HL-60/S4 (cell line): ENCODE data around the gene SELENOO.

ENCODE experiments used
- in situ Hi-C: fragments of 300-500 bp; cut with MboI; formaldehyde crosslinking; loops from 2 replicates; pipeline ENCODE4 v1.14.3; 2022; ENCODE audit warnings: low sequenced_read_pairs

SELENOO gene

GRCh38 chr22:50227579-50228215 is 26.9 kb downstream of the SELENOO start:
- in situ Hi-C loops: no loop called here

- in situ Hi-C loops: no loop called here
Observed at GRCh38 chr22:50228366-50228765, 27.6 kb downstream of the SELENOO start.

- in situ Hi-C loops: no loop called here
Observed at GRCh38 chr22:50229370-50229769, 28.6 kb downstream of the SELENOO start.

- in situ Hi-C loops: no loop called here
Observed at GRCh38 chr22:50232481-50233151, 31.8 kb downstream of the SELENOO start.

GRCh38 chr22:50233223-50233622 is 32.4 kb downstream of the SELENOO start:
- in situ Hi-C loops: no loop called here

GRCh38 chr22:50236731-50237409 is 36.1 kb downstream of the SELENOO start:
- in situ Hi-C loops: no loop called here

- in situ Hi-C loops: no loop called here
Observed at GRCh38 chr22:50238755-50239154, 37.9 kb downstream of the SELENOO start.

- in situ Hi-C loops: no loop called here
Observed at GRCh38 chr22:50242406-50242949, 41.7 kb downstream of the SELENOO start.

- in situ Hi-C loops: no loop called here
Observed at GRCh38 chr22:50243685-50244419, 43.0 kb downstream of the SELENOO start.

GRCh38 chr22:50244420-50245213 is 43.8 kb downstream of the SELENOO start, which contains the start of gene TUBGCP6:
TSS of gene TUBGCP6 (minus strand) at chr22:50245023. CDS start at chr22:50244459, 564 bp downstream.
- in situ Hi-C loops: no loop called here

- in situ Hi-C loops: no loop called here
Observed at GRCh38 chr22:50245214-50246072, 44.6 kb downstream of the SELENOO start.

GRCh38 chr22:50246242-50247175 is 45.7 kb downstream of the SELENOO start:
- in situ Hi-C loops: no loop called here

GRCh38 chr22:50247748-50248147 is 46.9 kb downstream of the SELENOO start:
- in situ Hi-C loops: no loop called here

GRCh38 chr22:50248196-50249081 is 47.6 kb downstream of the SELENOO start:
- in situ Hi-C loops: no loop called here

- in situ Hi-C loops: no loop called here
Observed at GRCh38 chr22:50249341-50250248, 48.8 kb downstream of the SELENOO start.

GRCh38 chr22:50250249-50250554 is 49.4 kb downstream of the SELENOO start:
- in situ Hi-C loops: no loop called here
